Effector CD8-positive, alpha-beta T cell (primary cell): ENCODE data around the gene KBTBD13.

Source experiments
- DNase-seq: peaks from one replicate; lab custom pipeline; 2025; lab: John Stamatoyannopoulos, UW

Gene KBTBD13

DNA sequence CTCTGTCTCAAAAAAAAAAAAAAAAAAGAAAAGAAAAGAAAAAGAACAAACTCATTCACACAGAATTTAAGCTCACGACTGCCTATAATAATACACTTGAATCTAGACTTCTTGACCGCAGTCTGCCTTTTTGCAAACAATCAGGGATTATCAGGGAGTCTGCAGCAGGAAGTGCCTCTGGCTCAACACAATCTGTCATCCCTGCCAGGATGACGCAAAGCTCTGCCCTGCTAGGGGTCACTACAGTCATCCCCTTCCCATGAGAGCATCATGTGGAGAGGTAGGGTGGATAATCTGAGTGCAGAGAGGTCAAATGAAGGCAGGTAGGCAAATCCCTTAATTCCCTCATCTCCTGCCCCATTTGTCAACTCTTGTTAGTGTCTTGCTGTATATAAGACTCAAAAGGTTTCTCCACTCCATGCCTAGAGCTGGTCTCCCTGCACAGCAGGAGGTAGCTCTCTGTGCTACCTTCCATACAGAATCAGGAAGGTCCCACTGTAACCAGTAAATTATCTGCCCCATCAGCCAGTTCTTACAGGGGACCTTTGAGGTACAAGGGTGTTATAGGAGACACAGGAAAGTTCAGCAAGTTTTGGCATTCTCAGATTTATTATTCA, 34.2 kb downstream of the KBTBD13 start:
- no peak for DNase-seq

DNA sequence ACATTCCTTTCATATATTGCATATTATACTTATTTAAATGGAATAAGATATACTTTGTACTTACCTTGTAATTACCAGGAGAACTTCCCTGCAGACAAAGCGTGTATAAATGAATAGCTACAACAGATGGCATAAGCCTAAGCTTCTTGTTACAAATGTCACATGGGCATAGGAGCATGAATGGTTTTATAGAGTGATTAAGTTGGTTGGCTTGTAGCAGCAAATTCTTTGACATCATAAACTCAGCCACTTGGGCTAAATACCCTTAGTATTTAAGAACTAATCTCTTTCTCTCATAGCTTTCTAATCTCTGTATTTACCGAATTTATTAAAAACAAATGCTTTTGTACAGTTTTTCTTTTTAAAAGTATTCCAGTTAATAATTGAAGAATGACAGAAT, 38.5 kb downstream of the KBTBD13 start, which contains the start of gene UBAP1L:
UBAP1L (minus strand) TSS at position 115 of the 400 bp plus-strand sequence. CDS start 8,985 bp downstream, outside the sequence.
- DNase-seq, result no peak

DNA sequence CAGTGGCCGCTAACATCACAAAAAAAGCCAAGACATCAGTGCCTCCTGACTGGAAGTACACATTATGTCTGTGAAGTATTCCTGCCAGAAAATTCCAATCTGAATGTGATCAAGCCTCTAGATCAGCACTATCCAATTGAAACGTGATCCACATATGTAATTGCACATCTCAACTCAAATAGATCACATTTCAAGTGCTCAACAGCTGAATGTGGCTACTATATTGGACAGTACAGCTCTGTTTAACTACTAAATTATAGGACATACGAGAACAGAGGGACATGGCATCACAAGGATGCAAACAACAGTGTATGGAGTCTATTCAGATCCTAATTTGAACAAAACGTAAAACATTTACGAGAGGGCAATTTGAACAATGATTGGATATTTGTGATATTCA, 39.0 kb downstream of the KBTBD13 start:
- DNase-seq, result no peak
